ENCODE measurements around the gene PRDM11.

The PRDM11 gene

GRCh38 chr11:45209891-45210699, 63.7 kb downstream of the PRDM11 start:
- H3K4me3 ChIP-seq (ENCODE audit: low read length) = no peak overlapping the region
- no peak for TF ChIP-seq CTCF (conservative IDR thresholded peaks at IDR 0.05; ENCODE audit: low read depth, low read length)
- DNase-seq (ENCODE audit: low read depth) = no peak

GRCh38 chr11:45210846-45211245, 64.4 kb downstream of the PRDM11 start:
- no peak for TF ChIP-seq CTCF (conservative IDR thresholded peaks at IDR 0.05; ENCODE audit: low read depth, low read length)
- no peak for DNase-seq (ENCODE audit: low read depth)
- H3K4me3 ChIP-seq (ENCODE audit: low read length) = no peak overlapping the region

- H3K4me3 ChIP-seq (ENCODE audit: low read length) = no peak overlapping the region
- DNase-seq (ENCODE audit: low read depth) = no peak
- no peak for TF ChIP-seq CTCF (conservative IDR thresholded peaks at IDR 0.05; ENCODE audit: low read depth, low read length)
Measured at GRCh38 chr11:45211732-45212131, 65.3 kb downstream of the PRDM11 start.

- no peak for DNase-seq (ENCODE audit: low read depth)
- TF ChIP-seq CTCF (conservative IDR thresholded peaks at IDR 0.05; ENCODE audit: low read depth, low read length) = peak; percentile 36
- no peak overlapping the region for H3K4me3 ChIP-seq (ENCODE audit: low read length)
Measured at GRCh38 chr11:45212566-45213315, 66.3 kb downstream of the PRDM11 start.

GRCh38 chr11:45213316-45213665, 66.9 kb downstream of the PRDM11 start:
- no peak for TF ChIP-seq CTCF (conservative IDR thresholded peaks at IDR 0.05; ENCODE audit: low read depth, low read length)
- DNase-seq (ENCODE audit: low read depth) = no peak
- H3K4me3 ChIP-seq (ENCODE audit: low read length) = no peak overlapping the region

- no peak for DNase-seq (ENCODE audit: low read depth)
- TF ChIP-seq CTCF (conservative IDR thresholded peaks at IDR 0.05; ENCODE audit: low read depth, low read length) = no peak
- H3K4me3 ChIP-seq (ENCODE audit: low read length) = no peak overlapping the region
Measured at GRCh38 chr11:45213717-45214116, 67.3 kb downstream of the PRDM11 start.
